ENCODE results near the gene LRRC4C.

DNA sequence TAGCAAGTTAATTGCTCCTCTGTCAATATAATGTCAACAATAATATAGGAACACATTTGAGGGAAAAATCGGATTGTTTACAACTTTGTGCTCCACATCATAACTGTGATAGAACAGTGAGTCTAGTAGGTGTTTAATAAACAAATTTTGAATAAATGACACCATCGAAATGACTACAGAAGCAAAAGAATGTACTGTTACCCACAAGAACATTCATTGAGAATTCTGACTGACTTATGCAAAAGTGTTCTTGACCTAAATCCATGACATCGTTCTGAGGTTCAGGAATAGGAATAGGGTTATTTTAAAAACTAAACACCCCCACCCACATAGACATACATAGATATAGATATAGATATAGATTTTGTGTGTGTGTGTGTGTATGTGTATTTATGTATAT is 8.4 kb downstream of the LRRC4C start:
- TF ChIP-seq, protein P1, sequence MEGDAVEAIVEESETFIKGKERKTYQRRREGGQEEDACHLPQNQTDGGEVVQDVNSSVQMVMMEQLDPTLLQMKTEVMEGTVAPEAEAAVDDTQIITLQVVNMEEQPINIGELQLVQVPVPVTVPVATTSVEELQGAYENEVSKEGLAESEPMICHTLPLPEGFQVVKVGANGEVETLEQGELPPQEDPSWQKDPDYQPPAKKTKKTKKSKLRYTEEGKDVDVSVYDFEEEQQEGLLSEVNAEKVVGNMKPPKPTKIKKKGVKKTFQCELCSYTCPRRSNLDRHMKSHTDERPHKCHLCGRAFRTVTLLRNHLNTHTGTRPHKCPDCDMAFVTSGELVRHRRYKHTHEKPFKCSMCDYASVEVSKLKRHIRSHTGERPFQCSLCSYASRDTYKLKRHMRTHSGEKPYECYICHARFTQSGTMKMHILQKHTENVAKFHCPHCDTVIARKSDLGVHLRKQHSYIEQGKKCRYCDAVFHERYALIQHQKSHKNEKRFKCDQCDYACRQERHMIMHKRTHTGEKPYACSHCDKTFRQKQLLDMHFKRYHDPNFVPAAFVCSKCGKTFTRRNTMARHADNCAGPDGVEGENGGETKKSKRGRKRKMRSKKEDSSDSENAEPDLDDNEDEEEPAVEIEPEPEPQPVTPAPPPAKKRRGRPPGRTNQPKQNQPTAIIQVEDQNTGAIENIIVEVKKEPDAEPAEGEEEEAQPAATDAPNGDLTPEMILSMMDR (IDR thresholded peaks at IDR 0.05; ENCODE audit: extremely low read depth in 1 of 2, insufficient read depth in 1 of 2, low read depth in 1 of 2, low read length in 2 of 2) = no peak
- TF ChIP-seq, protein P2, sequence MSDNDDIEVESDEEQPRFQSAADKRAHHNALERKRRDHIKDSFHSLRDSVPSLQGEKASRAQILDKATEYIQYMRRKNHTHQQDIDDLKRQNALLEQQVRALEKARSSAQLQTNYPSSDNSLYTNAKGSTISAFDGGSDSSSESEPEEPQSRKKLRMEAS (IDR thresholded peaks at IDR 0.05; ENCODE audit: insufficient read depth, insufficient read length) = no peak
- TF ChIP-seq POLR2AphosphoS5 (IDR thresholded peaks at IDR 0.05; ENCODE audit: insufficient read depth, low read depth, low read length) (no peak), POLR2A (IDR thresholded peaks at IDR 0.05; ENCODE audit: low read depth, low read length) (no peak), EZH2 (IDR thresholded peaks at IDR 0.05; ENCODE audit: borderline replicate concordance, low read depth, low read length, severe bottlenecking) (no peak), JUN (IDR thresholded peaks at IDR 0.05; ENCODE audit: borderline replicate concordance, insufficient read depth, insufficient read length, low read depth) (no peak), GATA2 (IDR thresholded peaks at IDR 0.05; ENCODE audit: insufficient read depth, insufficient read length, low read depth, low read length) (no peak)

Measured in endothelial cell of umbilical vein (primary cell).